B cell (primary cell): ENCODE data around the gene PLA2G4E. TPM values are rescaled to one million over a fixed set of nuclear protein-coding genes. Genes with fewer than 3 reads are reported as not detected.

Experiments used
- ATAC-seq: fragments of 200-7000 bp; cut with Tn5 transposase; one replicate; pipeline ENCODE4 v1.10.0; 2021; ENCODE audit warnings: low read depth, mild to moderate bottlenecking, moderate number of reproducible peaks, moderate library complexity
- CTCF ChIA-PET: fragments of 350-600 bp; sonication (Branson Sonifier 250); formaldehyde crosslinking; loops from one replicate; lab custom pipeline; 2021; ENCODE audit warnings: antibody characterized with exemption, inconsistent platforms; lab: Charles Lee
- POLR2A ChIA-PET: fragments of 350-600 bp; sonication (Branson Sonifier 250); formaldehyde crosslinking; loops from one replicate; lab custom pipeline; 2021; ENCODE audit warnings: antibody characterized with exemption; lab: Charles Lee
- DNase-seq: peaks from one replicate; pipeline ENCODE4 v3.0.0; 2013
- H2AFZ ChIP-seq: 2 replicates; pipeline ENCODE4 v1.6.1; 2012; ENCODE audit warnings: mild to moderate bottlenecking, low read depth, low read length; ENCODE audit not compliant: insufficient read depth, poor library complexity, severe bottlenecking
- H3K27ac ChIP-seq, 2 donors: 1 replicate in 1 of 2; 2 replicates in 1 of 2; pipeline ENCODE4 v1.5.1; 2012 to 2013; ENCODE audit warnings: low read length in 2 of 2, mild to moderate bottlenecking in 2 of 2, moderate library complexity in 1 of 2
- H3K27me3 ChIP-seq, 4 experiments: fragments of 200-600 bp in 1 of 4; sonication (generic) in 1 of 4; replicated peaks in 1 of 4; 1 replicate in 2 of 4; 2 replicates in 2 of 4; pipeline versions ENCODE4 v1.6.1 to v1.7.0; 2013 to 2016; ENCODE audit warnings: low read length in 3 of 4, mild to moderate bottlenecking in 2 of 4, mixed read lengths in 1 of 4, moderate library complexity in 1 of 4; ENCODE audit not compliant: insufficient read depth in 4 of 4, control insufficient read depth in 3 of 4; ENCODE audit errors: control extremely low read depth in 1 of 4
- H3K36me3 ChIP-seq, 2 experiments: replicated peaks in 1 of 2; 1 replicate in 1 of 2; 2 replicates in 1 of 2; pipeline versions ENCODE4 v1.6.1 to v1.7.1; 2013; ENCODE audit warnings: low read length in 1 of 2; ENCODE audit not compliant: insufficient read depth in 2 of 2, control insufficient read depth in 1 of 2; ENCODE audit errors: control extremely low read depth in 1 of 2, extremely low read depth in 1 of 2
- H3K4me1 ChIP-seq, 2 donors: fragments of 200-600 bp in 1 of 2; sonication (generic) in 1 of 2; 1 replicate in 1 of 2; 2 replicates in 1 of 2; pipeline versions ENCODE4 v1.5.1 to v1.6.1; 2013 to 2017; ENCODE audit warnings: low read length in 2 of 2; ENCODE audit not compliant: control insufficient read depth in 2 of 2, insufficient read depth in 2 of 2
- H3K4me2 ChIP-seq: replicated peaks from 2 replicates; pipeline ENCODE3; 2012; ENCODE audit warnings: mild to moderate bottlenecking, low read depth, low read length; ENCODE audit not compliant: poor library complexity, severe bottlenecking
- H3K4me3 ChIP-seq, 5 experiments: fragments of 200-600 bp in 1 of 5; sonication (generic) in 1 of 5; 1 replicate in 3 of 5; 2 replicates in 2 of 5; pipeline versions ENCODE4 v1.5.1 to v1.7.0; 2011 to 2016; ENCODE audit warnings: low read length in 4 of 5, mild to moderate bottlenecking in 4 of 5, low read depth in 2 of 5, control low read depth in 1 of 5, moderate library complexity in 1 of 5; ENCODE audit not compliant: insufficient read depth in 1 of 5; ENCODE audit errors: control extremely low read depth in 1 of 5, extremely low read depth in 1 of 5
- H3K79me2 ChIP-seq: fragments of 200-600 bp; sonication (generic); one replicate; pipeline ENCODE4 v1.6.0; 2016; ENCODE audit warnings: low read length; ENCODE audit not compliant: control insufficient read depth, insufficient read depth
- H3K9ac ChIP-seq: fragments of 200-600 bp; sonication (generic); 2 replicates; pipeline ENCODE4 v1.6.1; 2017; ENCODE audit warnings: mild to moderate bottlenecking, low read length, moderate library complexity
- H3K9me3 ChIP-seq, 3 donors: one replicate each; pipeline versions ENCODE4 v1.6.1 to v1.7.1; 2013; ENCODE audit warnings: low read length in 2 of 3; ENCODE audit not compliant: control insufficient read depth in 2 of 3, insufficient read depth in 1 of 3; ENCODE audit errors: control extremely low read depth in 1 of 3
- H4K20me1 ChIP-seq: 2 replicates; pipeline ENCODE4 v1.6.0; 2012; ENCODE audit warnings: mild to moderate bottlenecking, low read length; ENCODE audit not compliant: insufficient read depth, control insufficient read depth, poor library complexity, severe bottlenecking
- H3K27ac Mint-ChIP-seq: one replicate; pipeline ENCODE4 v1.8.0; 2021; ENCODE audit warnings: mixed read lengths
- H3K27me3 Mint-ChIP-seq: one replicate; pipeline ENCODE4 v1.8.0; 2021; ENCODE audit warnings: mixed read lengths
- H3K4me1 Mint-ChIP-seq: one replicate; pipeline ENCODE4 v1.8.0; 2021; ENCODE audit warnings: mixed read lengths
- H3K4me3 Mint-ChIP-seq: one replicate; pipeline ENCODE4 v1.8.0; 2021; ENCODE audit warnings: mixed read lengths
- H3K9me3 Mint-ChIP-seq: one replicate; pipeline ENCODE4 v1.8.0; 2022; ENCODE audit warnings: mixed read lengths; ENCODE audit not compliant: insufficient read depth
- CTCF ChIP-seq: fragments of 200-600 bp; IDR thresholded peaks from one replicate; pipeline ENCODE4 v1.8.0; 2022; ENCODE audit warnings: antibody characterized with exemption, mild to moderate bottlenecking
- EZH2 ChIP-seq: IDR thresholded peaks from 2 replicates; pipeline ENCODE4 v1.6.1; 2012; ENCODE audit warnings: borderline replicate concordance, low read depth, mild to moderate bottlenecking, moderate library complexity, low read length; ENCODE audit not compliant: insufficient read depth, poor library complexity, severe bottlenecking
- WGBS: methylation state at CpG from one replicate; pipeline ENCODE4 v1.1.5; 2013; ENCODE audit warnings: missing lambda C conversion rate; ENCODE audit not compliant: insufficient coverage; 5-methylcytosine and 5-hydroxymethylcytosine counted together
- intact Hi-C: fragments of 100-400 bp; cut with micrococcal nuclease; formaldehyde crosslinking; loops from one replicate; pipeline ENCODE4 v1.10.0; 2022
- polyA plus RNA-seq: library from polyadenylated mRNA; depleted of rRNA; stranded (reverse); fragments of >200 nt; gene quantifications from 2 replicates; pipeline ENCODE4 v1.2.3, GENCODE V29; 2012
- total RNA-seq, 2 donors: library from RNA; stranded (reverse); fragments of 120-200 nt in 1 of 2; gene quantifications; 1 replicate in 1 of 2; 2 replicates in 1 of 2; pipeline versions ENCODE4 v1.2.3 to v1.2.4, GENCODE V29; 2013 to 2022

The PLA2G4E gene
- total and polyA plus RNA-seq, 2 donors (not counting 1 experiment from before 2014, with no cell fraction given): not detected

- Histone ChIP-seq H3K27ac (no peak overlapping the region), H3K36me3 (peaks cover 7 to 15% of the 10 kb centered on the region in 2 experiments), H3K9ac (no peak overlapping the region), H3K4me2 (no peak overlapping the region), H3K27me3 (no peaks in the 10 kb centered on the region), H3K4me1 (no peaks in the 10 kb centered on the region), H3K9me3 (no peaks in the 10 kb centered on the region), H3K4me3 (no peak overlapping the region), H2AFZ (no peak overlapping the region), H4K20me1 (no peaks in the 10 kb centered on the region), H3K79me2 (peaks cover 14% of the 10 kb centered on the region)
- no peaks in the 10 kb centered on the region for H3K27me3 Mint-ChIP-seq
- no peaks in the 10 kb centered on the region for H3K9me3 Mint-ChIP-seq
- TF ChIP-seq EZH2: no peak
- TF ChIP-seq CTCF: no peak
- H3K4me3 Mint-ChIP-seq: no peak overlapping the region
- no peak for ATAC-seq
- intact Hi-C loops: no loop called here
- no peaks in the 10 kb centered on the region for H3K4me1 Mint-ChIP-seq
- no peak for DNase-seq
- CTCF ChIA-PET: no interaction called here
- no peak overlapping the region for H3K27ac Mint-ChIP-seq
- POLR2A ChIA-PET: no interaction called here
- WGBS: 100% methylated on average over 2 of the region's 8 CpGs
These were observed 76.4 kb downstream of the PLA2G4E start for GRCh38 chr15:41944313-41944940.

- intact Hi-C loops: no loop called here
- Mint-ChIP-seq H3K9me3 (no peaks in the 10 kb centered on the region), H3K27ac (no peak overlapping the region), H3K27me3 (no peaks in the 10 kb centered on the region), H3K4me3 (no peak overlapping the region), H3K4me1 (no peaks in the 10 kb centered on the region)
- Histone ChIP-seq H4K20me1 (no peaks in the 10 kb centered on the region), H3K9me3 (no peaks in the 10 kb centered on the region), H3K4me2 (no peak overlapping the region), H3K9ac (no peak overlapping the region), H3K36me3 (peaks cover 7 to 15% of the 10 kb centered on the region in 2 experiments), H2AFZ (no peak overlapping the region), H3K4me3 (no peak overlapping the region), H3K79me2 (peaks cover 14% of the 10 kb centered on the region), H3K4me1 (no peaks in the 10 kb centered on the region), H3K27ac (no peak overlapping the region), H3K27me3 (no peaks in the 10 kb centered on the region)
- no peak for ATAC-seq
- ChIA-PET CTCF (no interaction called here), POLR2A (no interaction called here)
- TF ChIP-seq EZH2 (no peak), CTCF (no peak)
- no peak for DNase-seq
- WGBS: 96% methylated on average over 5 of the region's 6 CpGs
These were observed 77.1 kb downstream of the PLA2G4E start for GRCh38 chr15:41943543-41944312.
